Posterior vena cava (tissue), 2 donors: Measurements from ENCODE around the gene CCDC116. TPM values are rescaled to one million over a fixed set of nuclear protein-coding genes. Genes with fewer than 3 reads are reported as not detected.
"Not testable (repeated sequence)": the region's sequence is repeated elsewhere in the genome, so short reads cannot be mapped to it uniquely, and the experiment has no call there.

Source experiments
- DNase-seq: peaks from one replicate; pipeline ENCODE4 v3.0.0-alpha.2; 2020; ENCODE audit warnings: low spot score
- intact Hi-C, 2 donors: fragments of 100-400 bp; cut with DNase I; formaldehyde crosslinking; loops; one replicate each; pipeline versions ENCODE4 v1.14.1 to v1.14.2; 2022 to 2023
- total RNA-seq, 2 donors: library from RNA; stranded (reverse); fragmentation: NEBNext Ultra II Directional; extraction: Animal tissue kit (Norgen Biotek cat#: 25700); gene quantifications; one replicate each; pipeline ENCODE4 v1.2.1, GENCODE V29; 2021
- donor health status: DM: yes; HTN: yes; CAD: no.
- donor health status: DM: yes; HTN: yes; CAD: no.

The CCDC116 gene
- total RNA-seq, 2 donors from 2014 or later = 0.23 to 0.38 TPM

DNA sequence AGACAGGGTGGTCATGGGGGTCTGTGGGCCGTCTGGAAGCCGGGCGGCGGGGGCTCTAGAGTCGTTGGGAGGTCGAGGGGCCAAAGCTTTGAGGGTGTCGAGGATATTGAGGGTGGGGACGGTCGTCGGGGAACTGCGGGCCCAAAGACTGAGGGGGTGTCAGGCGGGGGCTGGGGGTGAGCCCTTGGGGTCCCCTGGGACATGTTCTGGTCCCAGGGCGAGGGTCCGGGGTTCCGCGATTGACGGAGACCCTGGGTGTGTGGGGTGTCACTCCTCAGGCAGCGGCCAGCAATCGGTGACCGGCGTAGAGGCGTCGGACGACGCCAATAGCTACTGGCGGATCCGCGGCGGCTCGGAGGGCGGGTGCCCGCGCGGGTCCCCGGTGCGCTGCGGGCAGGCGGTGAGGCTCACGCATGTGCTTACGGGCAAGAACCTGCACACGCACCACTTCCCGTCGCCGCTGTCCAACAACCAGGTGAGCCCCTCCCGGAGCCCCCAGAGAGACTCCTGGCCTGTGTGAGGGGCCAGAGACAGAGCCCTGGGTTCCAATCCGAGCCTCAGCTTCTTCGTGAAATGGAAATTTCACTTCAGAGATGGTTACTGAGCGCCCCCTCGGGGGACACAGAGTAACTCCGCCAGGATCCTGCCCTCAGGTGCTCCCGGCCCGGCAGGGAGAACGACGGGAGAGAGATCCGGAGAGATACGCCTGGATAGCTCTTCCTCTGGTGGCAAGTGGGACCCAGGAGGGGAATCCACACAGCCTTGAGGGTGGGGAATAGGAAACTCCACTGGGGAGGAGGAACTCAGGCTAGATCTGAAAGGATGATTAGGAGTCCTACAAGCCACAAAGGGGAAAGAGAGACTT is 10.3 kb downstream of the CCDC116 start:
- DNase-seq = peak; percentile 86

DNA sequence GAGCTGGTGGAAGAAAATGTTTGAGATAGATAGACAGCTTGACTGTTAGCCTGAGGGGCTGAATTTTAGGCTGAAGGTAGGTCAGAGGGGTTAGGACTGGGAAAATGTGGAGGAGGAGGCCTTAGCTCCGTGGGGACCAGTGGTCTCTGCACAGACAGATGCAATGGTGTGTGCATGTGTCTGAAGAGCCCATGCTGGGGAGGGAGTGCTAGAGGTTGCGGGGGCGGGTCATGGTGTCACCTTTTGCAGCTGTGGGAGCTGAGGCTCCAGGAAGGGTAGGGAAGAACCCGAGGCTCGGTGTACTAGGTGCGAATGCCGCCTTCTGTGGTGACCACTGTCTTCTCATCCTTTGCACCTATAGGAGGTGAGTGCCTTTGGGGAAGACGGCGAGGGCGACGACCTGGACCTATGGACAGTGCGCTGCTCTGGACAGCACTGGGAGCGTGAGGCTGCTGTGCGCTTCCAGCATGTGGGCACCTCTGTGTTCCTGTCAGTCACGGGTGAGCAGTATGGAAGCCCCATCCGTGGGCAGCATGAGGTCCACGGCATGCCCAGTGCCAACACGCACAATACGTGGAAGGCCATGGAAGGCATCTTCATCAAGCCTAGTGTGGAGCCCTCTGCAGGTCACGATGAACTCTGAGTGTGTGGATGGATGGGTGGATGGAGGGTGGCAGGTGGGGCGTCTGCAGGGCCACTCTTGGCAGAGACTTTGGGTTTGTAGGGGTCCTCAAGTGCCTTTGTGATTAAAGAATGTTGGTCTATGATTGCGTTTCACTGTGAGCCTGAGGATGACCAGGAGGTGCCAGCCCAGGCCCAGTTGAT is 11.2 kb downstream of the CCDC116 start:
- intact Hi-C loops = no loop called here
- no peak for DNase-seq

More for the DNA sequence above, 10.3 kb downstream of the CCDC116 start:
- intact Hi-C loops = no loop called here

DNA sequence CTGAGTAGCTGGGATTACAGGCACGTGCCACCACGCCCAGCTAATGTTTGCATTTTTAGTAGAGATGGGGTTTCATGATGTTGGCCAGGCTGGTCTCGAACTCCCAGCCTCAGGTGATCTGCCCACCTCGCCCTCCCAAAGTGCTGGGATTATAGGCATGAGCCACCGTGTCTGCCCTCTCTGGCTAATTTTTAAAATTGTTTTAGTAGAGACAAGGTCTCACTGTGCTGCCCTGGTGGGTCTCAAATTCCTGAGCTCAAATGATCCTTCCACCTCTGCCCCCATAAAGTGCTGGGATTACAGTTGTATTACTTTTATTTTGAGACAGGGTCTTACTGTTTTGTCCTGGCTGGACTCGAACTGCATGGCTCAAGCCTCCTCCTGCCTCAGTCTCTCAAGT is 13.0 kb downstream of the CCDC116 start:
- DNase-seq, intact Hi-C loops: not testable (repeated sequence)

DNA sequence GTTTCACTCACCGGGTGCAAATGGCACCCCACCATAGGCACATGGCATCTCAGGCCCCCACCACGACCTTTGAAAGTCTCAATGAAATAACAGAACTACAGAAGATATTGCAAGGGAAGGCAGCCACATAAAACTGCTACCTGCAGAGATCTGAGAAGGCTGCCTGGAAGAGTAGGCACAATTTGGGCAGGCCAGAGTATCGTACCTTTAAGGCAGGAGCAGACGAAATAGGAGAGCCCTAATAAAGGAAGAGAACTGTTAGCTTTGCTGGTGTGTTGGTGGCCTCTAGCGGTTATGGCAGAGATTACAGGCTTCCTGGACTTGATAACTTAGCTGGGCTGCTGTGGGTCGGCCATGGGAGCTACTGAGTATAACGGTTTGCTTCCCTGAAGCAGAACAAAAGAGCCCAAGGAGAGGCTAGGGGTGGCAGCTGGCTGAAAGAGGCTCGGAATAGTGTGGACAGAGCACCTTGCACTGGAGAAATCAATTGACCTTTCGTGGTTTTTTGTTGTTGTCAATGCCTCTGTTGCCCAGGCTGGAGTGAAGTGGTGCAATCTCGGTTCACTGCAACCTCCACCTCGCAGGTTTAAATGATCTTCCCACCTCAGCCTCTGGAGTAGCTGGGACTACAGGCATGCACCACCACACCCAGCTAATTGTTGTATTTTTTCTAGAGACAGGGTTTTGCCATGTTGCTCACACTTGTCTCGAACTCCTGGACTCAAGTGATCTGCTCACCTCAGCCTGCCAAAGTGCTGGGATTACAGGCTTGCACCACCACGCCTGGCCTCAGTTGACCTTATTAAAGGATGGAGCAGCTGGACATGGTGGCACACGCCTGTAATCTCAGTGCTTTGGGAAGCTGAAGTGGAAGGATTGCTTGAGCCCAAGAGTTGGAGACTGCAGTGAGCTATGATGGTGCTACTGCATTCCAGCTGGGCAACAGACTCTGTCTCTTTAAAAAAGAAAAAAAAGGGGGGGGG is 14.3 kb downstream of the CCDC116 start:
- DNase-seq = no peak
- intact Hi-C loops = no loop called here

DNA sequence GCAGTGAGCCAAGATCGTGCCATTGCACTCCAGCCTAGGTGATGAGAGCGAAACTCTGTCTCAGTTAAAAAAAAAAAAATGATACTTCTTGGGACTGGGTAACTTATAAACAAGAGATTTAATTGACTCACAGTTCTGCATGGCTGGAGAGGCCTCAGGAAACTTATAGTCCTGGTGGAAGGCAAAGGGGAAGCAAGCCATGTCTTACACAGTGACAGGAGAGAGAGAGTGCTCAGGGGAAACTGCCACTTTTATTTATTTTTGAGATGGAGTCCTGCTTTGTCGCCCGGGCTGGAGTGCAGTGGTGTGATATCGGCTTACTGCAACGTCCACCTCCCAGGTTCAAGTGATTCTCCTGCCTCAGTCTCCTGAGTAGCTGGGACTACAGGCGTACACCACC is 17.7 kb downstream of the CCDC116 start:
- no peak for DNase-seq
- intact Hi-C loops = no loop called here

DNA sequence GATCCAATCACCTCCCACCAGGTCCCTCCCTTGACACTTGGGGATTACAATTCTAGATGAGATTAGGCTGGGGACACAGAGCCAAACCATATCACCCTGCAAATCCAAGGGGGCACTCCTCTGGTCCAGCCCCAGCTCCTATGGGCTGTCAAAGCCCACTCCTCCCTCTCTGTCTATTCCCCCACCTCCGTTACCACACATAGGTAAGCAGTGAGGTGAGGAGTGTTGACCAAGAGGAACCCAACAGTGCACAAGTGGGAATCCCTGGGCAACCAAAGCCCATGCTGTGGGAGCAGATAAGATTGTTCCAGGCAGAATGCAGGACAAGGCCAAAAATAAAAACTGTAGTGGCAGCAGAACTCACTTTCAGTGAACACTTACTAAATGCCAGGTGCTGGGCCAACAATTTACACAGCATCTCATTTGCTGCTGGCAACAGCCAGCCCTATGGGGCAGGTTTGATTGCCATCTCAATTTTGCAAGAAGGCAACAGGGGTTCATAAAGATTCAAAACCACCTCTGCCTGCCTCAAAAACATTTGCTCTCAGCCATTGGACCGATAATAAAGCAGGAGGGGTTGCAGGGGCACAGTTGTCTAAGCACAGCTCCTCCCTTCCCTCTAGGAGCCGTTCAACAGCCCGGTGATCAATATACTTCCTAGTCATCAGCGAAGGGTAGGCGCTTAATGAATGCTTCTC is 18.4 kb downstream of the CCDC116 start:
- intact Hi-C loops = no loop called here
- DNase-seq = no peak

DNA sequence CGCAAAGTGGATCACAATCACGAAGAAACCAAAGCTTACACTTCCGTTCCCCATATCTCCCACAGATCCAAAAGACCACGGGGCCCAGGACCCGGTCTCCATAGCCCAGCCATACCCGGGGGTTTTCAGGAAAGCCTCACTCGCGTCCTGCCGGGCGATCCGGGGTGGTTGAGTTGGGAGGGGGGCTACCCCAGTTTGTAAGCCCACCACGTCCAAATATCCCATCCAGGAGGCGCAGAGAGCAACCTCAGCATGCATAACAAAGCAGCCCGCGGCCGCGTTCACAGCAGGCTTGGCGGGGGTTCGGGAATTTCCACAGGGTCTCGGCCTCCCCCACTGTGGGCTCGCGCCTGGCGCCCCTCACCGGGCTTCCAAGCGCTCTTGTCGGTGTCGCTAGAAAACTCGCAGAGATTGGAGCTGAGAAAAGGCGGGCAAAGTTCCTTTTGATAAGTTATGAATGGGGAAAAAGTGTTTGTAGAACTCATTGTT is 19.0 kb downstream of the CCDC116 start:
- no peak for DNase-seq
- intact Hi-C loops = no loop called here

DNA sequence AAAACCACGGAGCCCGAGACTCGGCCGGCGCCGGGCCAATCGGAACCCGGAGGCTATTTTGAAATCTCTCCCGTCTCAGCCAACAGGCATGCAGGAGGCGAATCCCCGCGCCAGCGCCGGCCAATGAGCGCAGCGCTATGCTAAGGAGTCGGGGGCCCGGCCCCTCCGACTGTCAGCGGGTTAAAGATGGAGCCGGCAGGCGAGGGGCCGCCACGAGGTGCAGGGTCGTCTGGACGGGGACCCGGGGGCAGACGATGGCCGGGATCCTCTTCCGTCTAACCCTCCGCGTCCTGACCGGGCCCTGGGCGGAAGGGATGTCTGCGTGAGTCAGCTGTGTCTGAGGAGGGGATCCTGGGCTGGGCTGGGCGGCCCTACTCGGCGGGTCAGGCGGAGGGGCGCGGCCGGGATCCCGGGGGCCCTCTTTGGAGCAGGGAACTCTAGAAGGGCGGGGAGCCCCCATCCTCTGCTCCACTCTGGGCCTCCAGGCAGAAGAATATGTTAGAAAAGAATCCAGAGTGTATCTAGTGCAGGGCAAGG is 19.5 kb downstream of the CCDC116 start:
- DNase-seq = peak; percentile 97
- intact Hi-C loops = no loop called here

DNA sequence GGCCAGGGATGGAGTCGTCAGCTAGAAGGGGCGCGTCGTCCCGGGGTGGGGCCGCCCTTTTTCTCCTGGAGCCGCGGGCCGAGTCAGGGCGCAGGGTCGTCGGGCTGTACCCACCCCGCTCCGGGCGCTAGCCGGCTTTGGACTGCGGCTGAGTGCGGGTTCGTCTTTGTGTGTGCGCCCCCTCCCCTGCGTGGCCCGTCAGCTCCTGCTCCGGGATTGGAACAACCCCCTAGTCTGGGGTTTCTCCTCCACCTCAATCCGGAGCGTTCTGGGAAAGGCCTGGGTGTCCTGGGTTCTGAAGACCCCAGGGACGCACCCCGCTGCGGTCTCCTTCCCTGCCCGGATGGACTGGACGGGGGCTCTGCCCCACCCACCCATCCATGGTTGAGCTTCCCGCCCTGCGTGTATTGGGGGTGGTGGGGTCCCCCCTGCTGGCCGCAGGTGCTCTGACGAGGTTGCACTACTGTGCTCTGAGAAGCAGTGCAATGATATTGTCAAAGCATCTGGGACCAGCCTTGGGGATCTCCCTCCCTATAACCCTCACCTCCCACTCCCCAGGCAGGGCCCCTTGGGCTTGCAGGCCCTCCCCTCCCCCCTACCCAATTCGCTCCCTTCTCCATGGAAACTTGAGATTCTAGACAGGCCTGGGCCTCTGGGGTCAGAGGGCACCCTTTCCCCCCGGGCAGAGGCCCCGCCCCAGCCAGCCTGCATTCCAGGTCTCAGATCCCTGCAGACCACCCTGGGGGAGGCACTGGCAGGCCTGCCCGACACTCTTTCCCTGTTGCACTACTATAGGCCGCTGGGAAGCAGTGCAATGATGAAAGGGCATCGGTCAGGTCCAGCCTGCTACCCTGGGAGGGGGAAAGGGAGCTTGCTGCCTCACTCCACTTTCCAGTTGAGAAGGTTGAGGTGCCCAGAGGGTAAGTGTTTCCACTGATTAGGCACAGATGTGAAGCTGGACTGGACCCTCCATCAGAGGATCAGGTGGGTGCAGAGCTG is 20.3 kb downstream of the CCDC116 start:
- no peak for DNase-seq
- intact Hi-C loops = no loop called here

DNA sequence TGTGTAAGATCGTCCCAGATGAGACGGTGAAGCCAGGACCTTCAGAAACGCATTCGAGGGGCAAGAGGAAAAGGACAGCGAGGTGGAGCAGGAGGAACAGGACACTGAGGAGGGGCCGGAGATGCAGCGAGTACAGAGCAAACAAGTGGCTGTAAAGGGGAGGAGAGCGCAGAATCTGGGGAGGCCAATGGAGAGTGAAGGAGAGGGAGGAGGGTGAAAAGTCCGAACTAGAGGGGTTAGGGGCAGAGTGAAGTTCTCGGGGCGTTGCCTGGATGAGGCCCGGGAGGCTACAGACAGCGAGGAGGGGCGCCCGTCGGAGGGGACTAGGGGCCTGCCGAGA is 24.4 kb downstream of the CCDC116 start:
- intact Hi-C loops = no loop called here

DNA sequence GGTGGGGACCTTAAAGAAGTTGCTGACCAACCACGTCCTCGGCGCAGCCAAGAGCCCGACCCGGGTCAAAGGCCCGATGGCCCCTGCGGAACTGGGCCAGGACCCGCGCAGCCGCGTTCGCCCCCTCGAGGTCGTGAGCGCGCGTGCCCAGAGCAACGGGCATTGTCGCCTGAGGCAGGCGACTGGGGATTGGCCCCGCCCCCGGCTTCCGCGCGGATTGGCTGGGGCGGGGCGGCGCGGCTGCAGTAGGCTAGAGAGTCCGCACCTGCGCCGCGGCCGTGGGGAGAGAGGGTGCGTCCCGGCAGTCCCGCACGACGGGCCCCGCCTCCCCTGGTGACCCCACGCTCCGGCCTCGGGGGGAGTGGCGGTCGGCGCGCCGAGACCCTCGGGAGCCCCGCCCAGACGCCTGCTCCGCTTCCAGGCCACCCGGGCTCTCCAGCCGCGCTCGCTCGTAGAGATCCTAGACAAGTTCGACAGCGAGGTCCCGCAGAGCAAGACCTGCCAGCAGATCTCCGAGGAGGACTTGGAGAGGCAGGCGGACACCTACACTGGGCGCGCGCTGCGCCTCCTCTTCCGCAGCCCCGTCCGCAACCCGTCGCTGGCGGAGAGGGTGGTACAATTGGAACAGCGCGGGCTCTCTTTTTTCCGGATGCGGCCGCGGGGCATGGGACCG is 24.9 kb downstream of the CCDC116 start:
- peak; percentile 89 for DNase-seq
- intact Hi-C loops = no loop called here

More for the DNA sequence above, 24.4 kb downstream of the CCDC116 start:
- DNase-seq = no peak

DNA sequence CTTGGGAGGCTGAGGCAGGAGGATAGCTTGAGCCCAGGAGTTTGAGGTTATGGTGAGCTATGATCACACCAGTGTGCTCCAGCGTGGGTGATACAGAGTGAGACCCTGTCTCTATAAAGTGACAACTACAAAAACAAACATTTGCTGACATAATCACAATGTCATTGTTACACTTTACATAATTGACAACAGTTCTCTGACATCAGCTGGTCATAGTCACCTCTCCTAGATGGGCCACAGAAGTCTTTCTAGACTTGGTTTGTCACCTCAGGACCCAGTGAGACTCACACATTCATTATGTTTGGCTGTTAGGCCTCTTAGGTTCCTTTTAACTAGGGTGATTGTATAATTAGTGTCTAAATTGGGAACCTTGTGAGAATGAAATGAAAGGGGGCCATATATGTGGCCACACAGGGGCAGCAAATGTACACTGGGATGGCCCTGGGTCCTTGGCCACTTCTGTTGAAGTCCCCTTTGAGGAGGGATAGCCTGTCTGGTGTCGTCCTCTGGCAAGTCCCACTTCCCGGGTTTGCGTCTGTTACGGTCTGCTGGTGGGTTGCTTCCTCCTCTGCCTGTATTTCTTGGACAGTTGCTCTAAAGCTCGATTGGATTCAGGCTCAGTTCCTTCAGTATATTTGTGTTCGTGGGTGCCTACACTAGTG is 27.4 kb downstream of the CCDC116 start:
- intact Hi-C loops = no loop called here
- DNase-seq = no peak

DNA sequence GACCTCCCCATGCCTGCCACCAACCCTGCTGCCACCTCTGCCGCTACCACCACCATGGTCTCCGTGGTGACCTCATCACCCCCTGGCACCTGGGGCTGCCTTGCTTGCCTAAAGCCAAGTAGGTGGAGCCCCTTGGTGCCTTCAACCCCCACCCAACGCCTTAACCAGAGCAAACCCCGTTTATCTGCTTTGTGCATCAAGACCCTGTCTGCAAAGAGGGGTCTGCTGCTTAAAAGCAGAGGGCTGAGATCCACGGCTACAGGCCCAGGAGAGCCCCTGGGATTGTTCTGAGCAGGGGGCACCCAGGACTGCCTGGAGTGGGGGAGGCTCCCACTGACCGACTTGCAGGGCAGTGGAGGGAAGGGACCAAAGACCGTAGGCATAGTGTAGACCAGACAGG is 28.3 kb downstream of the CCDC116 start:
- DNase-seq = no peak
- intact Hi-C loops = no loop called here

DNA sequence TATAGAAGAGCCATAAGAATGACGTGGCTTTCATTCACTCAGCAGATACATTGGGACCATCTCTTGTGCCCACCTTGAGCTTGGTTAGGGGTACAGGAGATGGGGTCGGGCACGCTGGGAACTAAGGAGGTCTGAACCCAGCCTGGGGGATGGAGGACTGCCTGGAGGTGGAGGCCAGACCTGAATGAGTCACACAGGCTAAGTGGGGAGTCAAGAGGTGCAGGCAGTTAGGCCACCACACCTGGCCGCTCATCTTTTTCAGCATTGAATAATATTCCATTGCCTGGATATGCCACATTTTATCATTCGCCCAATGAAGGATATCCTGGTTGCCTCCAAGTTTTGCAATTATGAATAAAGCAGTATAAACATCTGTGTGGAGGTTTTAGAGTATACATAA is 29.4 kb downstream of the CCDC116 start:
- intact Hi-C loops = no loop called here
- DNase-seq = no peak

DNA sequence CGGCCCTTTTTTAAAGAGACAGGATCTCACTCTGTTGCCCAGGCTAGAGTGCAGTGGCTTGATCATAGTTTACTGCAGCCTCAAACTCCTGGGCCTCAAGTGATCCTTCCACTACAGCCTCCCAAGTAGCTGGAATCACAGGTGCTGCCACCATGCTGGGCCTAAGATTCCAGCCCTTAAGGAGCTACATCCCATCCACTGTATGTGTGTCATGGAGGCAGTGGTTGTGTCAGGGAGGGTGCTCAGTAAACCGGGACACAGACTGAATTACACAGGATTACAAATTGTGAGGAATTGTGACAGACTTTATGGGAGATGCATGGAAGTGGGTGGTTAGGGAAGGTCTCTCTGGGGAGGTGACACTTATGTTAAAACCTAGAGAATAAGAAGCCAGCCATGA is 31.2 kb downstream of the CCDC116 start:
- intact Hi-C loops = no loop called here
- no peak for DNase-seq
